Neutrophil (primary cell): ENCODE data around the gene TMCC3.

Source experiments
- H3K27ac ChIP-seq: fragments of 200-600 bp; sonication (generic); 2 replicates; pipeline ENCODE4 v1.5.1; 2016; ENCODE audit warnings: mild to moderate bottlenecking, moderate library complexity
- H3K27me3 ChIP-seq: fragments of 200-600 bp; sonication (generic); 2 replicates; pipeline ENCODE4 v1.6.0; 2016; ENCODE audit warnings: mild to moderate bottlenecking
- H3K36me3 ChIP-seq: fragments of 200-600 bp; sonication (generic); 2 replicates; pipeline ENCODE4 v1.5.1; 2017
- H3K4me1 ChIP-seq, 2 experiments: fragments of 200-600 bp in 1 of 2; sonication (generic) in 1 of 2; 1 replicate in 1 of 2; 2 replicates in 1 of 2; pipeline versions ENCODE4 v1.5.1 to v1.6.1; 2013 to 2016; ENCODE audit warnings: low read depth in 1 of 2, low read length in 1 of 2, mild to moderate bottlenecking in 1 of 2, moderate library complexity in 1 of 2; ENCODE audit not compliant: control insufficient read depth in 1 of 2, insufficient read depth in 1 of 2
- H3K4me3 ChIP-seq, 2 experiments: fragments of 200-600 bp in 1 of 2; sonication (generic) in 1 of 2; 1 replicate in 1 of 2; 2 replicates in 1 of 2; pipeline ENCODE4 v1.5.1; 2013 to 2016; ENCODE audit warnings: low read depth in 1 of 2, low read length in 1 of 2, mild to moderate bottlenecking in 1 of 2, moderate library complexity in 1 of 2
- H3K9me3 ChIP-seq: fragments of 200-600 bp; sonication (generic); 2 replicates; pipeline ENCODE4 v1.5.1; 2016
- CTCF ChIP-seq: fragments of 200-600 bp; sonication (generic); IDR thresholded peaks from 2 replicates; pipeline ENCODE4 v1.5.1; 2016; ENCODE audit warnings: antibody characterized with exemption

The TMCC3 gene

GRCh38 chr12:94587266-94588241, 62.8 kb downstream of the TMCC3 start:
- Histone ChIP-seq H3K27ac (no peak overlapping the region), H3K27me3 (no peaks in the 10 kb centered on the region), H3K36me3 (no peaks in the 10 kb centered on the region), H3K9me3 (no peaks in the 10 kb centered on the region), H3K4me1 (no peaks in the 10 kb centered on the region), H3K4me3 (no peak overlapping the region)
- no peak for TF ChIP-seq CTCF

GRCh38 chr12:94586589-94587259, 63.6 kb downstream of the TMCC3 start:
- Histone ChIP-seq H3K27me3 (no peaks in the 10 kb centered on the region), H3K36me3 (peaks cover 7% of the 10 kb centered on the region), H3K4me1 (no peaks in the 10 kb centered on the region), H3K4me3 (no peak overlapping the region), H3K9me3 (no peaks in the 10 kb centered on the region), H3K27ac (no peak overlapping the region)
- TF ChIP-seq CTCF, result no peak

GRCh38 chr12:94585626-94586025, 64.7 kb downstream of the TMCC3 start:
- Histone ChIP-seq H3K27ac (no peak overlapping the region), H3K4me3 (no peak overlapping the region), H3K27me3 (no peaks in the 10 kb centered on the region), H3K36me3 (peaks cover 18% of the 10 kb centered on the region), H3K9me3 (no peaks in the 10 kb centered on the region), H3K4me1 (no peaks in the 10 kb centered on the region)
- no peak for TF ChIP-seq CTCF

GRCh38 chr12:94584377-94584776, 66.0 kb downstream of the TMCC3 start:
- Histone ChIP-seq H3K4me1 (no peaks in the 10 kb centered on the region), H3K36me3 (peaks cover 21% of the 10 kb centered on the region), H3K27ac (no peak overlapping the region), H3K4me3 (no peak overlapping the region), H3K27me3 (no peaks in the 10 kb centered on the region), H3K9me3 (no peaks in the 10 kb centered on the region)
- no peak for TF ChIP-seq CTCF

GRCh38 chr12:94582591-94582990, 67.8 kb downstream of the TMCC3 start:
- H3K27ac ChIP-seq, result no peak overlapping the region
- H3K9me3 ChIP-seq, result no peaks in the 10 kb centered on the region
- no peaks in the 10 kb centered on the region for H3K27me3 ChIP-seq
- no peaks in the 10 kb centered on the region for H3K4me1 ChIP-seq
- peaks cover 31% of the 10 kb centered on the region for H3K36me3 ChIP-seq
- no peak for TF ChIP-seq CTCF
- no peak overlapping the region for H3K4me3 ChIP-seq
